ENCODE measurements around the gene IGFBP2.

IGFBP2 gene

GRCh38 chr2:216678813-216679657 is 45.8 kb downstream of the IGFBP2 start:
- Histone ChIP-seq H3K36me3 (ENCODE audit: control insufficient read depth in 4 of 4, insufficient read depth in 4 of 4, low read length in 3 of 4) (no peaks in the 10 kb centered on the region), H3K4me3 (ENCODE audit: control insufficient read depth in 1 of 7, extremely low read depth in 1 of 7, insufficient read depth in 4 of 7, low read depth in 2 of 7, low read length in 6 of 7) (no peak overlapping the region), H3K27ac (ENCODE audit: insufficient read depth in 1 of 2, low read depth in 1 of 2, low read length in 2 of 2, poor library complexity in 1 of 2, severe bottlenecking in 2 of 2) (no peak overlapping the region), H3K4me1 (ENCODE audit: control extremely low read depth in 1 of 4, control insufficient read depth in 4 of 4, insufficient read depth in 4 of 4, low read length in 3 of 4) (no peaks in the 10 kb centered on the region), H3K27me3 (replicated peaks in 2 of 5; ENCODE audit: control insufficient read depth in 4 of 5, insufficient read depth in 5 of 5, low read length in 4 of 5) (peaks cover 0 to 25% (median 10%) of the 10 kb centered on the region in 5 experiments), H3K9me3 (ENCODE audit: control extremely low read depth in 1 of 5, control insufficient read depth in 4 of 5, insufficient read depth in 2 of 5, low read depth in 1 of 5, low read length in 4 of 5) (no peaks in the 10 kb centered on the region)
- no peak for DNase-seq
- CTCF ChIA-PET = interaction anchor here (0.6 to 1.4 kb wide), 3 partner anchors 8 to 831 kb away, joined by 3 to 6 read pairs (median 5); no protein-coding TSS in a partner anchor
- POLR2A ChIA-PET = no interaction called here
- 95% methylated on average over 17 of the region's 21 CpGs for WGBS (ENCODE audit: insufficient coverage)

- H3K27me3 ChIP-seq (replicated peaks in 2 of 5; ENCODE audit: control insufficient read depth in 4 of 5, insufficient read depth in 5 of 5, low read length in 4 of 5) = peaks cover 0 to 27% (median 16%) of the 10 kb centered on the region in 5 experiments
- H3K36me3 ChIP-seq (ENCODE audit: control insufficient read depth in 4 of 4, insufficient read depth in 4 of 4, low read length in 3 of 4) = no peaks in the 10 kb centered on the region
- ChIA-PET CTCF (interaction anchor here (0.6 to 1.4 kb wide), 3 partner anchors 9 to 831 kb away, joined by 3 to 5 read pairs (median 4); no protein-coding TSS in a partner anchor), POLR2A (no interaction called here)
- no peak overlapping the region for H3K4me3 ChIP-seq (ENCODE audit: control insufficient read depth in 1 of 7, extremely low read depth in 1 of 7, insufficient read depth in 4 of 7, low read depth in 2 of 7, low read length in 6 of 7)
- no peak for DNase-seq
- 99% methylated on average over 9 of the region's 14 CpGs for WGBS (ENCODE audit: insufficient coverage)
- no peaks in the 10 kb centered on the region for H3K9me3 ChIP-seq (ENCODE audit: control extremely low read depth in 1 of 5, control insufficient read depth in 4 of 5, insufficient read depth in 2 of 5, low read depth in 1 of 5, low read length in 4 of 5)
- no peak overlapping the region for H3K27ac ChIP-seq (ENCODE audit: insufficient read depth in 1 of 2, low read depth in 1 of 2, low read length in 2 of 2, poor library complexity in 1 of 2, severe bottlenecking in 2 of 2)
- H3K4me1 ChIP-seq (ENCODE audit: control extremely low read depth in 1 of 4, control insufficient read depth in 4 of 4, insufficient read depth in 4 of 4, low read length in 3 of 4) = no peaks in the 10 kb centered on the region
Observed at GRCh38 chr2:216679658-216680024, 46.4 kb downstream of the IGFBP2 start.

GRCh38 chr2:216680951-216681629 is 47.9 kb downstream of the IGFBP2 start:
- Histone ChIP-seq H3K27ac (ENCODE audit: insufficient read depth in 1 of 2, low read depth in 1 of 2, low read length in 2 of 2, poor library complexity in 1 of 2, severe bottlenecking in 2 of 2) (no peak overlapping the region), H3K4me1 (ENCODE audit: control extremely low read depth in 1 of 4, control insufficient read depth in 4 of 4, insufficient read depth in 4 of 4, low read length in 3 of 4) (no peaks in the 10 kb centered on the region), H3K9me3 (ENCODE audit: control extremely low read depth in 1 of 5, control insufficient read depth in 4 of 5, insufficient read depth in 2 of 5, low read depth in 1 of 5, low read length in 4 of 5) (no peaks in the 10 kb centered on the region), H3K4me3 (ENCODE audit: control insufficient read depth in 1 of 7, extremely low read depth in 1 of 7, insufficient read depth in 4 of 7, low read depth in 2 of 7, low read length in 6 of 7) (no peak overlapping the region), H3K36me3 (ENCODE audit: control insufficient read depth in 4 of 4, insufficient read depth in 4 of 4, low read length in 3 of 4) (no peaks in the 10 kb centered on the region), H3K27me3 (replicated peaks in 2 of 5; ENCODE audit: control insufficient read depth in 4 of 5, insufficient read depth in 5 of 5, low read length in 4 of 5) (peaks cover 0 to 29% (median 17%) of the 10 kb centered on the region in 5 experiments)
- ChIA-PET POLR2A (no interaction called here), CTCF (interaction anchor here (1.0 to 2.8 kb wide), 7 partner anchors 11 to 1075 kb away, joined by 3 to 15 read pairs (median 5); no protein-coding TSS in a partner anchor)
- DNase-seq = no peak
- 90% methylated on average over 10 of the region's 10 CpGs for WGBS (ENCODE audit: insufficient coverage)

- Histone ChIP-seq H3K27ac (ENCODE audit: insufficient read depth in 1 of 2, low read depth in 1 of 2, low read length in 2 of 2, poor library complexity in 1 of 2, severe bottlenecking in 2 of 2) (no peak overlapping the region), H3K36me3 (ENCODE audit: control insufficient read depth in 4 of 4, insufficient read depth in 4 of 4, low read length in 3 of 4) (no peaks in the 10 kb centered on the region), H3K27me3 (replicated peaks in 2 of 5; ENCODE audit: control insufficient read depth in 4 of 5, insufficient read depth in 5 of 5, low read length in 4 of 5) (peaks cover 0 to 29% (median 17%) of the 10 kb centered on the region in 5 experiments), H3K4me3 (ENCODE audit: control insufficient read depth in 1 of 7, extremely low read depth in 1 of 7, insufficient read depth in 4 of 7, low read depth in 2 of 7, low read length in 6 of 7) (no peak overlapping the region), H3K4me1 (ENCODE audit: control extremely low read depth in 1 of 4, control insufficient read depth in 4 of 4, insufficient read depth in 4 of 4, low read length in 3 of 4) (no peaks in the 10 kb centered on the region), H3K9me3 (ENCODE audit: control extremely low read depth in 1 of 5, control insufficient read depth in 4 of 5, insufficient read depth in 2 of 5, low read depth in 1 of 5, low read length in 4 of 5) (no peaks in the 10 kb centered on the region)
- ChIA-PET POLR2A (no interaction called here), CTCF (interaction anchor here (0.6 to 3.5 kb wide), 11 partner anchors 12 to 1077 kb away, joined by 3 to 16 read pairs (median 5); no protein-coding TSS in a partner anchor)
- no peak for DNase-seq
- no CpG with 5 or more reads among the region's 2 CpGs for WGBS (ENCODE audit: insufficient coverage)
Observed at GRCh38 chr2:216681683-216682082, 48.5 kb downstream of the IGFBP2 start.

- CTCF ChIA-PET = interaction anchor here (0.8 to 3.5 kb wide), 6 partner anchors 8 to 1029 kb away, joined by 3 to 16 read pairs (median 4); no protein-coding TSS in a partner anchor
- Histone ChIP-seq H3K36me3 (ENCODE audit: control insufficient read depth in 4 of 4, insufficient read depth in 4 of 4, low read length in 3 of 4) (no peaks in the 10 kb centered on the region), H3K4me1 (ENCODE audit: control extremely low read depth in 1 of 4, control insufficient read depth in 4 of 4, insufficient read depth in 4 of 4, low read length in 3 of 4) (no peaks in the 10 kb centered on the region), H3K9me3 (ENCODE audit: control extremely low read depth in 1 of 5, control insufficient read depth in 4 of 5, insufficient read depth in 2 of 5, low read depth in 1 of 5, low read length in 4 of 5) (no peaks in the 10 kb centered on the region), H3K4me3 (ENCODE audit: control insufficient read depth in 1 of 7, extremely low read depth in 1 of 7, insufficient read depth in 4 of 7, low read depth in 2 of 7, low read length in 6 of 7) (no peak overlapping the region), H3K27ac (ENCODE audit: insufficient read depth in 1 of 2, low read depth in 1 of 2, low read length in 2 of 2, poor library complexity in 1 of 2, severe bottlenecking in 2 of 2) (no peak overlapping the region), H3K27me3 (replicated peaks in 2 of 5; ENCODE audit: control insufficient read depth in 4 of 5, insufficient read depth in 5 of 5, low read length in 4 of 5) (peaks cover 0 to 41% (median 10%) of the 10 kb centered on the region in 5 experiments)
- DNase-seq = peak in 2 of 3 donors; percentile 43 to 48
- POLR2A ChIA-PET = no interaction called here
- WGBS (ENCODE audit: insufficient coverage) = 79% methylated on average over 3 of the region's 3 CpGs
Observed at GRCh38 chr2:216683846-216684245, 50.6 kb downstream of the IGFBP2 start.

GRCh38 chr2:216685327-216685875 is 52.2 kb downstream of the IGFBP2 start:
- Histone ChIP-seq H3K27ac (ENCODE audit: insufficient read depth in 1 of 2, low read depth in 1 of 2, low read length in 2 of 2, poor library complexity in 1 of 2, severe bottlenecking in 2 of 2) (no peak overlapping the region), H3K4me3 (ENCODE audit: control insufficient read depth in 1 of 7, extremely low read depth in 1 of 7, insufficient read depth in 4 of 7, low read depth in 2 of 7, low read length in 6 of 7) (no peak overlapping the region), H3K27me3 (replicated peaks in 2 of 5; ENCODE audit: control insufficient read depth in 4 of 5, insufficient read depth in 5 of 5, low read length in 4 of 5) (peaks cover 0 to 57% (median 20%) of the 10 kb centered on the region in 5 experiments), H3K9me3 (ENCODE audit: control extremely low read depth in 1 of 5, control insufficient read depth in 4 of 5, insufficient read depth in 2 of 5, low read depth in 1 of 5, low read length in 4 of 5) (no peaks in the 10 kb centered on the region), H3K4me1 (ENCODE audit: control extremely low read depth in 1 of 4, control insufficient read depth in 4 of 4, insufficient read depth in 4 of 4, low read length in 3 of 4) (peaks cover 0 to 1% (median 0%) of the 10 kb centered on the region in 4 experiments), H3K36me3 (ENCODE audit: control insufficient read depth in 4 of 4, insufficient read depth in 4 of 4, low read length in 3 of 4) (no peaks in the 10 kb centered on the region)
- DNase-seq = no peak
- CTCF ChIA-PET = interaction anchor here (0.6 to 6.6 kb wide), 11 partner anchors 9 to 1028 kb away, joined by 3 to 31 read pairs (median 7); partner anchors contain the start of gene IGFBP5
- POLR2A ChIA-PET = no interaction called here
- 95% methylated on average over 3 of the region's 5 CpGs for WGBS (ENCODE audit: insufficient coverage)
